ENCODE results near the gene DGKG.

The DGKG gene

DNA sequence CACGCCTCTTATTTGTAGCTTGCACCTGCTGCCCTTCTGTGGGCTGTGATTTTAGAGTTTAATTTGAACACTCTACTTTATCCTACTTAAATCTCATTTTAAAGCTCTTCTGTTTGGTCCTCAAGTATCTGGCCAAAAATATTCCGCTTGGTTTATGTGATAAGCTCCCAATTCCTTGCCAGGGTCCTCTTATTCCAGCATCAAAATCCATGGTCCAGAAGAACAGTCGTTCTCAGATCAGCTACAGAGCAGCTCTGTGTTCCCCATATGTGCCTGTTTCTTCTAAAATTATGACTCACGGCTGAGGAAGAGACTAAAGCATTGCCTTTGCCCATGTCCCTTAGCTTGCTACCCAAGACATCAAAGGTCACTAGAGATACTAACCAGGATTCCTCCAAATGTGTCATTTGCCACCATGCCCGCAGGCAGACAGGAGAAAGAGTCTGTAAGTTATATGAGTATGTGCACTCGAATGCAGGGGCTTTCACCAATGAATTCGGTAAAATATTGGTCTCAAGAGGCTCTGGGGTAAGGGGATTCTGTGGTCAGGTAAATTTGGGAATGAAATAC, 137.9 kb downstream of the DGKG start:
- TF ChIP-seq CTCF (IDR thresholded peaks at IDR 0.05; ENCODE audit: insufficient read depth, low read depth, low read length, missing control alignments) = no peak
- DNase-seq (ENCODE audit: low read depth) = no peak
- no peak overlapping the region for H3K4me3 ChIP-seq (ENCODE audit: low read depth, low read length)

GRCh38 chr3:186223476-186223875, 138.6 kb downstream of the DGKG start:
- no peak overlapping the region for H3K4me3 ChIP-seq (ENCODE audit: low read depth, low read length)
- TF ChIP-seq CTCF (IDR thresholded peaks at IDR 0.05; ENCODE audit: insufficient read depth, low read depth, low read length, missing control alignments) = no peak
- no peak for DNase-seq (ENCODE audit: low read depth)

- no peak for DNase-seq (ENCODE audit: low read depth)
- TF ChIP-seq CTCF (IDR thresholded peaks at IDR 0.05; ENCODE audit: insufficient read depth, low read depth, low read length, missing control alignments) = no peak
- H3K4me3 ChIP-seq (ENCODE audit: low read depth, low read length) = no peak overlapping the region
Measured at GRCh38 chr3:186221760-186222378, 140.2 kb downstream of the DGKG start.

DNA sequence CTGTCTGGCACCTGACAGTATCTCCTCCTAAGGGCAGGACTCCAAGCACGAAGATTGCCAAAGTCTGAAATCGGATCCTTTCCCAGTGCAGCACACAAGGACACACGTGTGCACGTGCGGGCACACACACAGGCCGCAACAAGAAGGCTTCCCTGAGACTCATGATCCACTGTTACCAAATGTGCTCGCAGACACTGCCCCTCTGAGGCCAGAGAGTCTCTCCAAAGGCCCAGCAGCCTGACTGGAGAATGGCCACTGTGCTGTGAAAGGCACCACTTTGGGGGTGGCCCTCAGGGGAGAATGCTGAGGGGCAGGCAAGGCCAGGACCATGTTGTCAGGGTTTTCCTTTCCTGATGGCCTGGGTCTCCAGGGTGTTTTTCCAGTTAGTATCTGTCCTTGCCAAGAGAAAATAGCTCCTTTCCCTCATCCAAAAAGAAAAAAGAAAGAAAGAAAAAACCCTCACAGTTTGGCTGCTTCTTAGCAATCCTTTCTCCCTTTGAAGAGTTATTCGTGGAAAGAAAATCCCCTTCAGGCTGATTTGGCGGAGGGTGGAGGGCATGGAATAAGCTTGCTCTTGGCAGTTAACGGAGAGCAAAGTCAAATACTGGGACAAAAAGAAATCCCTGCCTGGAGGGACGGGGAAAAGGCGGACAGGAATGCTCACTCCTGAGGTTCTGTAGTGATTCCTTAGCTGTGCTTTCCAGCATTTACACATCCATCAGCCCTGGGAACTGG, 141.0 kb downstream of the DGKG start:
- no peak for TF ChIP-seq CTCF (IDR thresholded peaks at IDR 0.05; ENCODE audit: insufficient read depth, low read depth, low read length, missing control alignments)
- DNase-seq (ENCODE audit: low read depth) = no peak
- H3K4me3 ChIP-seq (ENCODE audit: low read depth, low read length) = no peak overlapping the region

GRCh38 chr3:186220365-186220764, 141.7 kb downstream of the DGKG start:
- no peak for DNase-seq (ENCODE audit: low read depth)
- H3K4me3 ChIP-seq (ENCODE audit: low read depth, low read length) = no peak overlapping the region
- no peak for TF ChIP-seq CTCF (IDR thresholded peaks at IDR 0.05; ENCODE audit: insufficient read depth, low read depth, low read length, missing control alignments)

- H3K4me3 ChIP-seq (ENCODE audit: low read depth, low read length) = no peak overlapping the region
- TF ChIP-seq CTCF (IDR thresholded peaks at IDR 0.05; ENCODE audit: insufficient read depth, low read depth, low read length, missing control alignments) = no peak
- DNase-seq (ENCODE audit: low read depth) = no peak
Measured at GRCh38 chr3:186219211-186219638, 142.8 kb downstream of the DGKG start.
